ENCODE measurements around the gene GAK.

GRCh38 chr4:829291-829690 is 102.8 kb downstream of the GAK start:
- TF ChIP-seq, protein P1, sequence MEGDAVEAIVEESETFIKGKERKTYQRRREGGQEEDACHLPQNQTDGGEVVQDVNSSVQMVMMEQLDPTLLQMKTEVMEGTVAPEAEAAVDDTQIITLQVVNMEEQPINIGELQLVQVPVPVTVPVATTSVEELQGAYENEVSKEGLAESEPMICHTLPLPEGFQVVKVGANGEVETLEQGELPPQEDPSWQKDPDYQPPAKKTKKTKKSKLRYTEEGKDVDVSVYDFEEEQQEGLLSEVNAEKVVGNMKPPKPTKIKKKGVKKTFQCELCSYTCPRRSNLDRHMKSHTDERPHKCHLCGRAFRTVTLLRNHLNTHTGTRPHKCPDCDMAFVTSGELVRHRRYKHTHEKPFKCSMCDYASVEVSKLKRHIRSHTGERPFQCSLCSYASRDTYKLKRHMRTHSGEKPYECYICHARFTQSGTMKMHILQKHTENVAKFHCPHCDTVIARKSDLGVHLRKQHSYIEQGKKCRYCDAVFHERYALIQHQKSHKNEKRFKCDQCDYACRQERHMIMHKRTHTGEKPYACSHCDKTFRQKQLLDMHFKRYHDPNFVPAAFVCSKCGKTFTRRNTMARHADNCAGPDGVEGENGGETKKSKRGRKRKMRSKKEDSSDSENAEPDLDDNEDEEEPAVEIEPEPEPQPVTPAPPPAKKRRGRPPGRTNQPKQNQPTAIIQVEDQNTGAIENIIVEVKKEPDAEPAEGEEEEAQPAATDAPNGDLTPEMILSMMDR (IDR thresholded peaks at IDR 0.05) = no peak
- TF ChIP-seq EP300 (IDR thresholded peaks at IDR 0.05; ENCODE audit: low read depth) = no peak

All from transverse colon (tissue), 3 donors.